IMR-90 (cell line): ENCODE measurements around the gene CWC27. TPM values are rescaled to one million over a fixed set of nuclear protein-coding genes. Genes with fewer than 3 reads are reported as not detected.

Experiments used
- ATAC-seq: fragments of 200-7000 bp; cut with Tn5 transposase; 2 replicates; pipeline ENCODE4 v1.9.1; 2020; ENCODE audit warnings: low read depth, mild to moderate bottlenecking, moderate library complexity
- BruUV-seq: library from RNA; stranded (reverse); fragments of 400-500 nt; replicated peaks from 2 replicates; lab custom pipeline; 2021; lab: Mats Ljungman, UMichigan
- CTCF ChIA-PET: fragments of 300-600 bp; formaldehyde crosslinking; extraction: SDS; loops from one replicate; lab custom pipeline; 2021; ENCODE audit warnings: antibody characterized with exemption; lab: Yijun Ruan, JAX
- POLR2A ChIA-PET: fragments of 300-600 bp; sonication (Branson Sonifier 250); formaldehyde crosslinking; loops from one replicate; lab custom pipeline; 2022; ENCODE audit warnings: antibody characterized with exemption; ENCODE audit not compliant: unreplicated experiment; lab: Charles Lee
- DNase-seq: peaks from one replicate; pipeline ENCODE4 v3.0.0; 2013
- H2AFZ ChIP-seq: replicated peaks from 2 replicates; pipeline ENCODE3; 2013; ENCODE audit warnings: low read length, mild to moderate bottlenecking; ENCODE audit not compliant: poor library complexity
- H2AK5ac ChIP-seq: 2 replicates; pipeline ENCODE4 v1.6.1; 2013; ENCODE audit warnings: low read depth, low read length, inconsistent platforms
- H2AK9ac ChIP-seq: replicated peaks from 2 replicates; pipeline ENCODE3; 2013; ENCODE audit warnings: mild to moderate bottlenecking, low read depth, low read length, moderate library complexity; ENCODE audit not compliant: poor library complexity
- H2BK120ac ChIP-seq: 2 replicates; pipeline ENCODE4 v1.6.1; 2013; ENCODE audit warnings: low read depth, low read length, inconsistent platforms
- H2BK15ac ChIP-seq: 3 replicates; pipeline ENCODE4 v1.6.1; 2013; ENCODE audit warnings: low read depth, low read length, inconsistent platforms
- H2BK20ac ChIP-seq: 2 replicates; pipeline ENCODE4 v1.6.1; 2013; ENCODE audit warnings: low read depth, mild to moderate bottlenecking, inconsistent platforms, low read length, moderate library complexity
- H2BK5ac ChIP-seq: 2 replicates; pipeline ENCODE4 v1.6.1; 2013; ENCODE audit warnings: mild to moderate bottlenecking, low read depth, low read length, inconsistent platforms; ENCODE audit not compliant: poor library complexity, severe bottlenecking
- H3K14ac ChIP-seq: replicated peaks from 2 replicates; pipeline ENCODE4 v1.6.1; 2013; ENCODE audit warnings: low read depth, low read length, inconsistent platforms
- H3K18ac ChIP-seq: 2 replicates; pipeline ENCODE4 v1.6.1; 2013; ENCODE audit warnings: low read depth, low read length, control low read depth
- H3K23ac ChIP-seq: 2 replicates; pipeline ENCODE4 v1.6.1; 2013; ENCODE audit warnings: low read depth, low read length, inconsistent platforms
- H3K27ac ChIP-seq: 2 replicates; pipeline ENCODE4 v1.5.1; 2013; ENCODE audit warnings: mild to moderate bottlenecking, control low read depth, low read length; ENCODE audit not compliant: insufficient read depth
- H3K27me3 ChIP-seq: 2 replicates; pipeline ENCODE4 v1.6.1; 2013; ENCODE audit warnings: low read length; ENCODE audit not compliant: control insufficient read depth, insufficient read depth
- H3K36me3 ChIP-seq: 2 replicates; pipeline ENCODE4 v1.6.1; 2013; ENCODE audit warnings: low read length, mixed read lengths; ENCODE audit not compliant: control insufficient read depth, insufficient read depth
- H3K4ac ChIP-seq: 2 replicates; pipeline ENCODE4 v1.6.1; 2013; ENCODE audit warnings: low read depth, low read length, inconsistent platforms
- H3K4me1 ChIP-seq: 2 replicates; pipeline ENCODE4 v1.6.1; 2013; ENCODE audit warnings: low read length, mixed read lengths; ENCODE audit not compliant: control insufficient read depth, insufficient read depth
- H3K4me2 ChIP-seq: 2 replicates; pipeline ENCODE4 v1.6.1; 2013; ENCODE audit warnings: low read depth, mild to moderate bottlenecking, control low read depth, low read length, moderate library complexity
- H3K4me3 ChIP-seq: 2 replicates; pipeline ENCODE4 v1.5.1; 2013; ENCODE audit warnings: low read depth, mild to moderate bottlenecking, control low read depth, low read length, moderate library complexity; ENCODE audit not compliant: insufficient read depth
- H3K56ac ChIP-seq: 2 replicates; pipeline ENCODE4 v1.6.1; 2013; ENCODE audit warnings: low read length, inconsistent platforms; ENCODE audit not compliant: insufficient read depth; ENCODE audit errors: extremely low read depth
- H3K79me1 ChIP-seq, 2 experiments: 2 replicates each; pipeline ENCODE4 v1.6.1; 2013; ENCODE audit warnings: low read length in 2 of 2, inconsistent platforms in 1 of 2, low read depth in 1 of 2
- H3K9ac ChIP-seq: 2 replicates; pipeline ENCODE4 v1.6.1; 2013; ENCODE audit warnings: low read depth, low read length, control low read depth
- H3K9me1 ChIP-seq: 2 replicates; pipeline ENCODE4 v1.6.1; 2013; ENCODE audit warnings: low read length, inconsistent platforms; ENCODE audit not compliant: insufficient read depth
- H3K9me3 ChIP-seq: 2 replicates; pipeline ENCODE4 v1.6.1; 2013; ENCODE audit warnings: low read length; ENCODE audit not compliant: control insufficient read depth, insufficient read depth
- H4K20me1 ChIP-seq: 2 replicates; pipeline ENCODE4 v1.6.1; 2013; ENCODE audit warnings: low read length, inconsistent platforms; ENCODE audit not compliant: insufficient read depth
- H4K5ac ChIP-seq: 2 replicates; pipeline ENCODE4 v1.6.1; 2013; ENCODE audit warnings: mild to moderate bottlenecking, low read depth, low read length, control low read depth
- H4K8ac ChIP-seq, 2 experiments: 2 replicates each; pipeline ENCODE4 v1.6.1; 2013; ENCODE audit warnings: low read depth in 2 of 2, low read length in 2 of 2, control low read depth in 1 of 2, inconsistent platforms in 1 of 2
- H4K91ac ChIP-seq: 2 replicates; pipeline ENCODE4 v1.6.1; 2013; ENCODE audit warnings: low read depth, low read length, inconsistent platforms; ENCODE audit not compliant: insufficient read depth
- CHD1 ChIP-seq: IDR thresholded peaks from 2 replicates; pipeline ENCODE4 v1.6.1; 2012; ENCODE audit warnings: low read depth, low read length, improper control_type of control experiment
- WGBS, 2 experiments: methylation state at CpG; one replicate each; pipeline versions ENCODE4 v1.1.5 to v1.1.7; 2013; ENCODE audit warnings: missing lambda C conversion rate in 2 of 2; ENCODE audit not compliant: insufficient read length in 1 of 2; ENCODE audit errors: extremely low coverage in 2 of 2; 5-methylcytosine and 5-hydroxymethylcytosine counted together
- dilution Hi-C: fragments of 300-500 bp; cut with HindIII; formaldehyde crosslinking; loops from one replicate; pipeline ENCODE4 v1.14.3; 2018; ENCODE audit warnings: low sequenced_read_pairs; ENCODE audit not compliant: unreplicated experiment
- in situ Hi-C: fragments of 300-500 bp; cut with MboI; formaldehyde crosslinking; loops from 3 replicates; pipeline ENCODE4 v1.14.3; 2019; ENCODE audit warnings: low sequenced_read_pairs, inconsistent platforms, mixed read lengths
- intact Hi-C: fragments of 100-400 bp; cut with micrococcal nuclease; formaldehyde crosslinking; loops from 2 replicates; pipeline ENCODE4 v1.10.0; 2022
- polyA plus RNA-seq, 3 experiments: library from polyadenylated mRNA; depleted of rRNA; stranded (reverse); fragments of >200 nt; gene quantifications; 2 replicates each; pipeline ENCODE4 v1.2.3, GENCODE V29; 2012; ENCODE audit warnings: low replicate concordance in 1 of 3
- total RNA-seq: library from RNA; depleted of rRNA; stranded (reverse); fragments of >200 nt; gene quantifications from 2 replicates; pipeline ENCODE4 v1.2.3, GENCODE V29; 2012
- TF ChIP-seq, protein P1 (sequence below): fragments of 150-350 bp; IDR thresholded peaks from 2 replicates; pipeline ENCODE4 v1.6.1; 2017; ENCODE audit warnings: mild to moderate bottlenecking, antibody characterized with exemption, low read length, low read depth

The CWC27 gene
- total and polyA plus RNA-seq, 2 of the 4 experiments (the other 2 are of a cell fraction): 13.3 to 17.1 TPM

DNA sequence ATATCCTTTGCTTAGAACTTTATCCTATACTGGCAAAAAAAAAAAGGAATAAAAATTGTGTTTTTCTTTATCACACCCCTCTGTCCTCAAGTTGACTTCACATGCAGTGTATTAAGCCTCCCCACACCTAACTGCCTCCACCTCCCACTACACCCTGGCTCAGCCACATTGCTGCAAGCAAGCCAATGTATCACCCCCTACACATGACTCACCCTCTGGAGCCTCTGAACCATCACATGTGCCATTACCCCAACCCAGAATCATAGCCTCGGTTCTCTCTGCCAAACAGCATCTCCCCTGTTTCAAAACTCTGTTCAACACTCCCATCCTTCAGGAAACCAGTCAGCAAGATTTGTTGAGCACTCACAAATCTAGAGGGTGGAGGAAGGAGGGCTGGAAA is 209.0 kb downstream of the CWC27 start:
- Histone ChIP-seq H4K5ac (peak overlapping the region; percentile 44; the same call in 1 of the 2 replicates), H4K20me1 (no peaks in the 10 kb centered on the region), H2BK15ac (no peak overlapping the region), H3K36me3 (peaks cover 2% of the 10 kb centered on the region; the same call in 1 of the 2 replicates), H3K23ac (no peak overlapping the region), H3K4me2 (no peak overlapping the region), H3K18ac (peak overlapping the region; percentile 52; the same call in 1 of the 2 replicates), H3K9ac (no peak overlapping the region), H3K9me3 (no peaks in the 10 kb centered on the region), H3K9me1 (0 out of 2 replicates have a peak, but pooled peaks cover 3% of the 10 kb centered on the region), H3K4ac (no peak overlapping the region; the same call in 1 of the 2 replicates), H3K4me1 (peaks cover 3% of the 10 kb centered on the region), H4K8ac (no peak overlapping the region), H2AFZ (peak overlapping the region; percentile 33), H3K56ac (no peak overlapping the region), H3K27me3 (no peaks in the 10 kb centered on the region), H2BK5ac (no peak overlapping the region), H2AK9ac (peak overlapping the region; percentile 50), H2BK120ac (no peak overlapping the region), H3K79me1 (no peaks in the 10 kb centered on the region), H4K91ac (peak overlapping the region; percentile 41; the same call in 1 of the 2 replicates), H3K14ac (0 out of 2 replicates have a peak overlapping the region, but pooled peaks have one; percentile 48), H3K4me3 (no peak overlapping the region), H2AK5ac (0 out of 2 replicates have a peak overlapping the region, but pooled peaks have one; percentile 11), H2BK20ac (no peak overlapping the region), H3K27ac (no peak overlapping the region)
- ChIA-PET POLR2A (no interaction called here), CTCF (no interaction called here)
- peak; percentile 26 for DNase-seq
- TF ChIP-seq CHD1: no peak
- TF ChIP-seq, protein P1, sequence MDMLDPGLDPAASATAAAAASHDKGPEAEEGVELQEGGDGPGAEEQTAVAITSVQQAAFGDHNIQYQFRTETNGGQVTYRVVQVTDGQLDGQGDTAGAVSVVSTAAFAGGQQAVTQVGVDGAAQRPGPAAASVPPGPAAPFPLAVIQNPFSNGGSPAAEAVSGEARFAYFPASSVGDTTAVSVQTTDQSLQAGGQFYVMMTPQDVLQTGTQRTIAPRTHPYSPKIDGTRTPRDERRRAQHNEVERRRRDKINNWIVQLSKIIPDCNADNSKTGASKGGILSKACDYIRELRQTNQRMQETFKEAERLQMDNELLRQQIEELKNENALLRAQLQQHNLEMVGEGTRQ: 0 out of 2 replicates have a peak, but pooled peaks have one; percentile 20
- no CpG with 5 or more reads among the region's 1 CpG for WGBS, 2 experiments
- intact Hi-C loops: no loop called here
- ATAC-seq: no peak
- dilution Hi-C loops: no loop called here
- in situ Hi-C loops: no loop called here
- BruUV-seq: no TSS peak
